ENCODE measurements around the gene SNAI3.

The SNAI3 gene

DNA sequence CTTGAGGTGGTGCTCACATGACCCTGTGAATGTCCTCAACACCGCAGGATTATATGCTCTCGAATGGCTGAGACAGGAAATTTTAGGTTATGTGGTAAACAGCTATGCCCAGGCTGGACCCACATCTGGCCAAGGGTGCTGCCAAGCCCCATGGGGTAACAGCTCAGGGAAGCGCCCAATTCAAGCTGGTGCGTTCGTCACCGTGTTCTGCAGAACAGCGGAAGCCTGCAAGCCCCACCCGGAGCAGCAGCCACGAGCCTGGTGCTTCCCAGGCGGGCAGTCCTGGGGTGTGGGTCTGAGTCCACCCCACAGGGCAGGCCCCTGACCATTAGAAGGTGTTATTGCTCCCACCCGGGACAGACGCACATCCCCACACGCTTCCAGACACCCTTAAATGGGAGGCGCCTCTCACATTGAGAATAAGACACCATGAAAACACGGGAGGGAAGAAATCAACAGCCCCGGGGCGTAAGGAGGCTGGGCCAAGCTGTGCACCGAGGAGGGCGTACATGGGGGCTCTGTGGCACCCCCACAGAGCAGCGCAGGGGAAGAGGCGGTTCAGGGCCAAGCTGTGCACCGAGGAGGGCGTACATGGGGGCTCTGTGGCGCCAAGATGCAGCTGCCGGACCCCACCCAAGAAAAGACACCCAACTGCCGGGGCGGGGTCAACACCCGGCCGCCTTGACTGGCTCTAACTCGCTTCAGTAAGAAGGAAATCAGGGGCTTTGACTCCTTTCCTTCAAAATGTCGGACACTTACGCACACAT is 32.5 kb downstream of the SNAI3 start:
- no peak for DNase-seq (ENCODE audit: low read depth)
- TF ChIP-seq, protein P1, sequence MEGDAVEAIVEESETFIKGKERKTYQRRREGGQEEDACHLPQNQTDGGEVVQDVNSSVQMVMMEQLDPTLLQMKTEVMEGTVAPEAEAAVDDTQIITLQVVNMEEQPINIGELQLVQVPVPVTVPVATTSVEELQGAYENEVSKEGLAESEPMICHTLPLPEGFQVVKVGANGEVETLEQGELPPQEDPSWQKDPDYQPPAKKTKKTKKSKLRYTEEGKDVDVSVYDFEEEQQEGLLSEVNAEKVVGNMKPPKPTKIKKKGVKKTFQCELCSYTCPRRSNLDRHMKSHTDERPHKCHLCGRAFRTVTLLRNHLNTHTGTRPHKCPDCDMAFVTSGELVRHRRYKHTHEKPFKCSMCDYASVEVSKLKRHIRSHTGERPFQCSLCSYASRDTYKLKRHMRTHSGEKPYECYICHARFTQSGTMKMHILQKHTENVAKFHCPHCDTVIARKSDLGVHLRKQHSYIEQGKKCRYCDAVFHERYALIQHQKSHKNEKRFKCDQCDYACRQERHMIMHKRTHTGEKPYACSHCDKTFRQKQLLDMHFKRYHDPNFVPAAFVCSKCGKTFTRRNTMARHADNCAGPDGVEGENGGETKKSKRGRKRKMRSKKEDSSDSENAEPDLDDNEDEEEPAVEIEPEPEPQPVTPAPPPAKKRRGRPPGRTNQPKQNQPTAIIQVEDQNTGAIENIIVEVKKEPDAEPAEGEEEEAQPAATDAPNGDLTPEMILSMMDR (IDR thresholded peaks at IDR 0.05; ENCODE audit: control insufficient read depth, extremely low read depth, insufficient read depth) = no peak
- H3K4me3 ChIP-seq (ENCODE audit: low read depth, low read length) = no peak overlapping the region

DNA sequence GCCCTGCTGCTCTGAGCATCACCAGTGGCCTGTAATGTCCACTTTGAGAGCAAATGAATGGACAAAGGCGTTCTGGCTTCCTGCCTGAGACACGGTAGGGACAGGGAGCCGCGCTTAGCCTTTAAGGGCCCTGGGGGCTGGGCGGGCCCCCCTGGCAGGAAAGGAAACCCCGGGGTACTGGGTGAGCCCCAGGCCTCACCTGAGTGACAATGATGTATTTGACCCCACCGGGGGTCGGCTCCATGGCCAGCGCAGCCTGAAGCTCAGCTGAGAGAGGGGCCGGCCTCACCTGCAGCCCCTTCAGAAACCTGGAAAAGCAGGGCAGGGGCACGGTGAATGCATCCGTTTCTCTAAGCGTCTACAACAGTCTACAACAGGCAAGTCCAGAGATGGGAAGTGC is 33.2 kb downstream of the SNAI3 start:
- no peak overlapping the region for H3K4me3 ChIP-seq (ENCODE audit: low read depth, low read length)
- TF ChIP-seq, protein P1 (IDR thresholded peaks at IDR 0.05; ENCODE audit: control insufficient read depth, extremely low read depth, insufficient read depth) = no peak
- DNase-seq (ENCODE audit: low read depth) = no peak

DNA sequence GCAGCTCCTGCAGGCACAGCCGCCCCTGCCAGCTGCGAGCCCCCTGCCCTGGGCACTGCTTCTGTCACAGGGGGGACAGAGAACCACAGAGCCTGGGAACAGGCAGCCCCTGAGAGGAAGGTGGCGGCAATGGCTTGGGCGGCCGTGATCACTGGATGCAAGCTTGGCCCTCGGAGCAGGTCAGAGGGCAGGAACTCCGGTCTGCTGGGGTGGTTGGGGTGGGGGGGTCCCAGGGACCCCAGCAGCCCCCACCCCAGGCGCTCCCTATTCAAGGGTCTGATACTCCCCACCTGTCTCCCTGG is 33.6 kb downstream of the SNAI3 start:
- TF ChIP-seq, protein P1 (IDR thresholded peaks at IDR 0.05; ENCODE audit: control insufficient read depth, extremely low read depth, insufficient read depth) = no peak
- no peak overlapping the region for H3K4me3 ChIP-seq (ENCODE audit: low read depth, low read length)
- DNase-seq (ENCODE audit: low read depth) = no peak

DNA sequence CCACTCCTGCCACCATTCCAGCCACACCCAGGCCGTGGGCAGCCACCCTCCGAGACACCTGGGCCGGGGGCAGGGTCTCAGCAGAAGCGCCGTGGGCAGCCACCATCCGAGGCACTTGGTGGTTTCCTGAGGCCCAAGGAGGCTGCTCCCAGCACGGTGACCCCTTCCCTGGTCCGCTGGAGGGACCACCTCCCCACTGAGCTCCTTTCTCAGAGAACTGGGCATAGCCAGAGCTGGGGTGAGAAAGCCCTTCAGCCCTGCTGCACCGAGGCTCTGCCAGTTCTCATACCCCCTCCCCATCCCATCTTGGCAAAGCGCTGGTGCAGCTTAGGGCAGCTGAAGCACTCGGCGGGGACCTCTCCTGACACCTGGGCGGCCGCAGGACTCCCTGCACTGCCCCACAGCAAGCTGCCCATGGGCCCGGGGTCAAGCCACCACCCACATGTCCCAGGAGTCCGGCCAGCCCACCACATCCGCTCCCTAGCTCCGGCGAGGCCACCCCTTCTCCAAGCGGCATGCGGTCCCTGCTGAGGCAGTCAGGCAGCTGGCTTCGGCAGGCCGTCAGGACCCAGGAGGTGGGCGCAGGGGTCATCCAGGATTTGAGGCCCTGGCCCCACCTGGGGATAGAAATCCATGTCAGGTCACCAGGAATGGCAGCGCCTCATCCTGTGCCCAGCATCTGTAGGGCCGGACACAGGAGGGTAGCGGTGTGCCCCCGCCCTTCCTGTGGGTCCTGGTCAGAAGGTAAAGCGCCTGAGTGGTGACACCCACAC is 34.1 kb downstream of the SNAI3 start:
- TF ChIP-seq, protein P1 (IDR thresholded peaks at IDR 0.05; ENCODE audit: control insufficient read depth, extremely low read depth, insufficient read depth) = no peak
- H3K4me3 ChIP-seq (ENCODE audit: low read depth, low read length) = no peak overlapping the region

DNA sequence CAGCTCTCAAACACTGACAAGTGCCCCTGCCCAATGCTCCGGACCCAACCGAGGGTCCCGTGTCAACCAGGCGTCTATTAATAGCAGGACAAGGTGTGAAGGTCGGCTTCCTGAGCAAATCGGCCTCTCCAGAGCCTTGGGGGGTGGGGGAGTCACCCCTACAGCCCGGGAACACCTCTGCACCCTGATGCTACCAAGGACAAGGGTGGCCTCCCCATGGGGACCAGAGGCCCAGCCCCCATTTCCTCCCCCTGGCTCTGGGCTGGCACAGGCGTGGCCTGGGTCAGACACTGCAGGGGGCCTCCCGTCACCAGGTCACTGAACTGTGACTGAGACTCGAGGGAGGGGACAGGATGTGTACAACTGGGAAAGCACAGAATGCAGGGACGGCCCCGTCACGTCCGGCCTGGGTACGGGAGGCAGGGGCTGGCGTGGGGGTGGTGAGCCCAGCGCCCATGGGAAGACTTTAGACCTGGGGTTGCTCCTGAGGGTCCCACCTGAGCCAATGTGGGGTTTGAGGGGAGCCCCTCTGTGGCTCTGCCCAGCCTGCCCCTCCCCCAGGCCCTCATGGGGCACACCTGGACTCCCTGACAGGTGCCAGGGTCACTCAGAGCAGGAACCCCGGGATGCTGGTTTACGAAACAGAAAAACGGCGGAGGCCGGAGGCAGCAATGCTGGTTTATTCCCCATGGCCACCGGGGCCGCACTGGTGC is 34.9 kb downstream of the SNAI3 start:
- DNase-seq (ENCODE audit: low read depth) = no peak
- H3K4me3 ChIP-seq (ENCODE audit: low read depth, low read length) = no peak overlapping the region
- TF ChIP-seq, protein P1 (IDR thresholded peaks at IDR 0.05; ENCODE audit: control insufficient read depth, extremely low read depth, insufficient read depth) = no peak

More for the DNA sequence above, 34.1 kb downstream of the SNAI3 start:
- no peak for DNase-seq (ENCODE audit: low read depth)

DNA sequence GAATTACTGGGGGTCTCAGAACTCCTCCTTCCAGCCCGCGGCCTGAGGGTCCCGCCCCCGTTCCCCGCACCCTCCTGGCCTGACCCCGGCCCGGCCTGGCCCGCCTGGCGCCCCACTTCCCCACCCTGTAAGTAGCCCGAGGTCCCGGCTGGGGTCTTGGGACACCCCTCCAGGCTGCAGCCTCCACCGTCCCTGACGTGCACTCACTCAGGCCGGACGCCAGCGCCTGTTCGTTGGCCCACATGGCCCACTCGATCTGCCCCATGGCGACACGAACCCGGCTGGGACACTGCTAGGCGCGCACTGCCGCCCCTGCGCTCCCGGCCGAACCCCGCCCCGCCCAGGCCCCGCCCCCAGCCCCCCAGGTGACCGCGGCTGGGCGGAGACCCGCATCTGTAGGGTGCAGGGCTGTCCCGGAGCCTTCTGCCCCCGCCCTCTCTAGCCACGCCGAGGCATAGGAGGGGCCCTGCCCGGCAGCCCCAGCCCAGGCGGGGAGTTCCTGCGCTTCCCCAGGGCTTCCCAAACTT is 35.5 kb downstream of the SNAI3 start, which contains the start of gene CYBA:
CYBA (minus strand) TSS at position 305 of the 527 bp plus-strand sequence; CDS start at position 265, 40 bp downstream.
- H3K4me3 ChIP-seq (ENCODE audit: low read depth, low read length) = no peak within 1 kb of the TSS
- DNase-seq (ENCODE audit: low read depth) = no peak
- TF ChIP-seq, protein P1 (IDR thresholded peaks at IDR 0.05; ENCODE audit: control insufficient read depth, extremely low read depth, insufficient read depth) = no peak
